ENCODE results near the gene NKX2-8.
"Not testable (repeated sequence)": the region's sequence is repeated elsewhere in the genome, so short reads cannot be mapped to it uniquely, and the experiment has no call there.

The NKX2-8 gene

GRCh38 chr14:36580141-36580855 is 2.1 kb downstream of the NKX2-8 start:
- DNase-seq (ENCODE audit: low spot score) = no peak

GRCh38 chr14:36579573-36580140 is 2.8 kb downstream of the NKX2-8 start:
- no peak for DNase-seq (ENCODE audit: low spot score)

- no peak for DNase-seq (ENCODE audit: low spot score)
These were observed 3.3 kb downstream of the NKX2-8 start for GRCh38 chr14:36579001-36579555.

GRCh38 chr14:36570065-36570464 is 12.3 kb downstream of the NKX2-8 start:
- no peak for DNase-seq (ENCODE audit: low spot score)

GRCh38 chr14:36556811-36557433 is 25.5 kb downstream of the NKX2-8 start:
- no peak for DNase-seq (ENCODE audit: low spot score)

GRCh38 chr14:36555998-36556743 is 26.2 kb downstream of the NKX2-8 start:
- no peak for DNase-seq (ENCODE audit: low spot score)

- DNase-seq (ENCODE audit: low spot score) = no peak
These were observed 28.7 kb downstream of the NKX2-8 start for GRCh38 chr14:36553656-36554260.

- DNase-seq (ENCODE audit: low spot score) = no peak
These were observed 31.5 kb downstream of the NKX2-8 start for GRCh38 chr14:36550899-36551298.

- not testable (repeated sequence) for DNase-seq (ENCODE audit: low spot score)
These were observed 38.1 kb downstream of the NKX2-8 start for GRCh38 chr14:36544280-36544679.

- DNase-seq (ENCODE audit: low spot score) = no peak
These were observed 44.4 kb downstream of the NKX2-8 start for GRCh38 chr14:36538051-36538450.
